NCI-H146 treated with DMSO at 0.1 percent for 48 hours (cell line): ENCODE measurements around the gene CSDE1.

Experiments
- DNase-seq: peaks from one replicate; lab custom pipeline; 2025; ENCODE audit not compliant: unreplicated experiment; lab: John Stamatoyannopoulos, UW

CSDE1 gene

DNA sequence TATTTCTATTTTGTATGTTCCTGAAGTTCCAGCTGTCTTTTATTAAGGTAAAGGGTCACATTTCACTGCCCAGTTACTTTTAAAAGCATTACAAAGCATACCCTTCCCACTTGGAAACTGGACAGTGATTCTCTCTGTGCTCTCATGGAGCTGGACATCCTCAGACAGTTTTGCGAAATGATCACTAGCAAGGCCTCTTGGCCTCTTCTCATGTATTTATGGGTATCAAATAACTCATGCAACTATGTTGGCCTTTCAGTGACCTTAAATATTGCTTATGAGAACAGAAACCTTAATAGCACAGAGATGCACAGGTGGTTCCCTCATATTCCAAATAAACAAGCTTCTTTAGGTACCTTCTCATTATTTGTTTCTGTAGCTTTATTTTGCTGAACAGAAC, 54.5 kb downstream of the CSDE1 start:
- DNase-seq: no peak

GRCh38 chr1:114702737-114703136, 55.0 kb downstream of the CSDE1 start:
- no peak for DNase-seq

GRCh38 chr1:114701931-114702330, 55.9 kb downstream of the CSDE1 start:
- no peak for DNase-seq

DNA sequence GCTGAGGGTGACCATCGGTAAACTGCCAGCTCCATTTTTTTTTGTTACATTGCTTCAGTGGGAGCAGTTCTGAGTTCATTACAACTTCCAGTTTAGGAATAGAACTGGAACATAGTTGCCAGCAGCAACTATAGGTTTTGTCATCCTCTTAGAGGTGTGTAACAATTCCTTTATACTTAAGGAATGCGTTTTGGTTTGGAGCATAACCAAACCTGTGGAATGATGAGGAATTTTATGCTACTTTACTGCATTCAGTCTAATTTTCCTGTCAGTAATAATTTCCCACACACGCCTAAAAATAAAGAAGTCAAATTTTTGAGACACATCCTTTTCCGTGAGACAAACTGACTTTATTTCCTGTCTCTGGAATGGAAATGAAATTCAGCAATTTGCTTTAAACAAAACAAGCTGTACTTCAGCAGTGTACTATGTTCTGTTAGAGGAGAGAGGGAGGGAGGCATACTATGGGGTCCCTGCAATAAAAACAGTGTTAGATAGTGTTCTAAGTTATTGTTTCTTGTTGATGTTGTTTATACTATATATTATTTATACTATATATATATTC, 57.7 kb downstream of the CSDE1 start:
- no peak for DNase-seq

GRCh38 chr1:114696810-114697209, 61.0 kb downstream of the CSDE1 start:
- no peak for DNase-seq

GRCh38 chr1:114695430-114696058, 62.2 kb downstream of the CSDE1 start, which contains the start of gene AMPD1:
Gene AMPD1, minus strand, starts transcription at chr1:114695546. Its CDS starts 75 bp downstream, at chr1:114695471.
- DNase-seq: no peak

- DNase-seq: no peak
Observed at GRCh38 chr1:114694540-114695310, 63.1 kb downstream of the CSDE1 start.

- DNase-seq: no peak
Observed at GRCh38 chr1:114692947-114693346, 64.8 kb downstream of the CSDE1 start.

DNA sequence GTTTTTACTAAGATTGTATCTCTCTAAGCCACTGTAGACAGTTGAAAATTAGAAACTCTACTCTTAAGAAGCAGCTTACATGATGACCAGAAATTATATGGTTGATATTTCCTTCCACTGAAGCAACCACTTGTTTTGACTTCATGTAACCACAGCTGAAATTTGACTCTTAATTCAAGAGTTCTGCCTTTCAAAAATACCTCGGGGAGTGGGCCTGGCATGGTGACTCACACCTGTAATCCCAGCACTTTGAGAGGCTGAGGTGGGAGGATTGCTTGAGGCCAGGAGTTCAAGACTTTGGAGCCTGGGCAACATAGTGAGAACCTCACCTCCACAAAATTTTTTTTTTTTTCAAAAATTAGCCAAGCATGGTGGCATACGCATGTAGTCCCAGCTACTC, 66.7 kb downstream of the CSDE1 start:
- DNase-seq: no peak

DNA sequence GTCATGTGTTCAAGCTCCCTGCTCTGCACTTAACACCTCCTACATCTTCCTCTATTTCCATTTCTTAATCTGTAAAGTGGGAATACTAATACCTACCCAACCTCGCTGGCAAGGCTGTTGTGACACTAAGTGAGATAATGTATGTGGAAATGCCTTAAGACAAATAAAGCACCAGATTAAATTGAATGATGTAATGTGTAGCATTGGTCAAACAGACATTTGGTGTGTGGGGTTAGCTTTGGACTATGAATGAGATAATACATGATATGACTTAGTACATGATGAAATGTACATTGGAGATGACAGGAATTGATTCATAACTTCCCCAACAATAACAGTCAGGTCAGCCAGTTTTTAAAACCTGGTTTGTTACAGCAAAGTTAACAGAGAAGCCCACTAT, 67.6 kb downstream of the CSDE1 start:
- DNase-seq: no peak

GRCh38 chr1:114688526-114688925, 69.3 kb downstream of the CSDE1 start:
- DNase-seq: no peak

DNA sequence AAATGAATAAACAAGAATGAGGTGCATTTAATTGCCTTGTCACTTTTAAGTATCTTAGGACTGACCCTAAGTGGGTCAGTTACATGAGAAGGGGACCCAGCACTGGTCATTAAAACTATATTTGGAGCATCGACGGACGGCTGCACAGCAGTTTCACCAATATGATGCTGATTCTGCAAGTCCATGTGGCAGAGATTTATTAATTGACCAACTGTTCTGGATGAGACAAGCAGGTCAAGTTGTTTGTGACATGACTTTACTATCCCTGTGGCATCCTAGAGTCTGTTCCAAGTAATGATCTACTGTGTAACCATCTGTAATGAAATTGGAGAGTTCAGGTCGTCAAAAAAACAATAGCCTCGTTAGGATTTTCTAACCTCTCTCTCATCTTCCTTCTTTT, 71.9 kb downstream of the CSDE1 start:
- no peak for DNase-seq

DNA sequence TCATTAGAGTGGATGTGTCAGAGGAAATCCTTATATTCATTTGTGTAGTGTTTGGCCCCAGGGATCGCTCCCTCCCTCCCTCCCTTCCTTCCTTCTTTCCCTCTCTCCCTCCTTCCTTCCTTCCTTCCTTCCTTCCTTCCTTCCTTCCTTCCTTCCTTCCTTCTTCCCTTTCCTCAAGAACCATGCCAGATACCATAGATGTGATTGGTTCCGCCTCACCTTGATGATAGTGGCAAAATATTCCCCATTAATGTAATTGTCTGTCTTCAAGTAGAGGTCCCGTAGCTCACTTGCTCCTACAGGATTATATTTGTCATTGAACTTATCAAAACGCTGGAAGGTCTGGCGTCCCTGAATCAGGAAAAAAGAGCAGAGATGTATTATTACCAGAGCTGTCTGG, 80.1 kb downstream of the CSDE1 start:
- no peak for DNase-seq

DNA sequence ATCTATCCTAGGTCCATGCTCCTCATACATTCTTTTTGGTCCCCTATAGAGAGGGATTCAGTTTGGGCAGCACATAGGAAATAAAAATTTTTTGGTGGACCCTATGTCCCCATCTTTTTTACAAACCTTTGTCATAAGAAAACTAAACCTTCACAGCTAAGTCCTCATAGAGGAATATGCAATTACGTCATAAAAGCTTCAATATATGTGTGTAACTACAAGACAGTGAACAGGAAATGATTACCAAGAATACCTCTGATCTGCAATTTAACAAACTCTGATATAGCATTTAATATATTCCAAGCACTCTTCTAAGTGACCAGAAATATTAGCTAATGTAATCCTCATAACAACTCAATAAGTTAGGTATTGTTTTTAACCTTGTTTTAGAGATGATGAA, 81.7 kb downstream of the CSDE1 start:
- no peak for DNase-seq

DNA sequence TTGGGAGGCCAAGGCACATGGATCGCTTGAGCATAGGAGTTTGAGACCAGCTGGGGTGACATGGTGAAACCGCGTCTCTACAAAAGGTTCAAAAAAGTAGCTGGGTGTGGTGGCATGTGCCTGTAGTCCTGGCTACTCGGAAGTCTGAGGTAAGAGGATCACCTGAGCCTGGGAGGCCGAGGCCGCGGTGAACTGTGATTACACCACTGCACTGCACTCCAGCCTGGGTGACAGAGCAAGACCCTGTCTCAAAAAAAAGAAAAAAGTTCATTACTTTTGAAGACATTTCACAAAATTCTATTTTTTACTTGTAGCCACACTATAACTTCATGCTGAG, 85.9 kb downstream of the CSDE1 start:
- no peak for DNase-seq

DNA sequence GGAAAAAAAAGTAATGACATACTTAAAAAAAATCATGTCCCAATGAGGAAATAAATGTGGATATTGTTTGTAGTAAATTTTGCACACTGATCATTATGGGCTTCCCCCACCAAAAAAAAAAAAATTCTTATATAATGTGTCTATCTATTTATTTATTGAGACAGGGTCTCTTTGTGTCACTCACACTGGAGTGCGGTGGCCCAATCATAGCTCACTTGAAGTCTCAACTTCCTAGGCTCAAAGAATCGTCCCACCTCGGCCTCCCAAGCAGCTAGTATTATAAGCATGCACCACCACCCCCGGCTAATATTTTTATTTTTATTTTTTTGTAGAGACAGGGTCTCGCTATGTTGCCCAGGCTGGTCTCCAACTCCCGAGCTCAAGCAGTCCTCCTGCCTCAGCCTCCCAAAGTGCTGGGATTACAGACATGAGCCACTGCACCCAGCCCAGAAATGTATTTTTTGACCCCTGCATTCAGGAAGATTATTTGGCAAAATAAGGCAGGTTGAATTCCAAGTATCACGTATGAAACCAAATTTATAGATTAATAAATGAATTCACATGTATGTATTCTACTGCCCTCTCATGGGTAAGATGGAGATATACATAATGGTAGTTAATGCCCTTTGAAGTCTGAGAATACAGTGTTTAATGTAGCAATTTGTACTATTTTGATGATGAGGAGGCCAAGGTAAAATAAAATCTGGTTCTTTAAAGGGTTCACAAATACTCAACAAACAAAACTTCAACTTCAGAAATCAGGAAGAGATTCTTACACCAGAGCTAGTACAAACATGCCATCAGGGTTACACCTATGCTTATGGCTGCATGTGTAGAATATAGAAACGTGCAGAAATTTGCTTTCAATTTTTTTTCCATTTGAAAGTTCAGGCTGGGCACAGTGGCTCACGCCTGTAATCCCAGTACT, 86.5 kb downstream of the CSDE1 start:
- no peak for DNase-seq

DNA sequence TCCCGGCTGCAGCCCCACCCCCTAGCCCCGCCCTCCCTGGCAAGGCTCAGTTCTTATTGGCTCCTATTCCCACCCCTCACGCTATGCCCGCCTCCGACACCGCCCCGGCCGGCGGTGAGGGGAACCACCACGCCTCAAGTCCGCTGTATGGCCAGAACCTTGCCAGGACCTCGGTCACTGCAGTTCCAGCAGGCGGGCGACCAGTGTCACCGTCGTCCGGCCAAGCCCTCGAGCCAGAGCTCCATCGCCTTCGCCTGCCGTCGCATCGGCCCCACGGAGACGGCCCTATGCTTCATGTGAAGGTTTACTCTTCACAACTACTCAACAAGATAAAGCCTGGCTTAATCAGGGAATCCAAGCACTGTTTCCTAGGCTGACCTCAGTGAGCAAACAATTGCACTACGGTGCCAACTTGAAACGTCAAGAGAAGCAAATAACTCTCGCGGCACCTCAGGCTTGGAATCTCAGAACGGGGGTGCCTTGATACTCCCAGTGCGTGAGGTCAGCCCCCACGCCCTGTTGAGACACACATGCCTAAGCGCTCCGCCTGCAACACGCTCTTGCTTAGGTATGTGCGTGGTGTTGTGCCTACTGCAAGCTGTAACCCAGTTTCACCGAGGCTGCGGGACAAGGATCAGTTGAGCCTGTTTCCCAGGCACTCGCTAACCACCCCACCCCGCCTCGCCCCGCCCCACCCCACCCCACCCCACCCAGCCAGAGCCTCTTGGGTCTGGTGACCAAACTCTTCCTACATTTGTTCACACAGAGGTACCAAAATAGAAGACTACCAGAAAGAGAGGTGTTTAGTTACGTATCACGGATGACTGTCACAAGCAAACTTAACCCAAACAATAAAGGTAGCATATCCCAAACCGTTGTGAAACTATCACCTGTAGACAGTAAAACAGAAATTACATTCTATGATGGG, 87.4 kb downstream of the CSDE1 start:
- DNase-seq: peak; percentile 40

- no peak for DNase-seq
Observed at GRCh38 chr1:114669562-114670082, 88.2 kb downstream of the CSDE1 start, which contains the start of gene DENND2C. Gene DENND2C, minus strand, starts transcription at chr1:114670049. Its CDS starts 44,065 bp downstream, at chr1:114625984.

- no peak for DNase-seq
Observed at GRCh38 chr1:114668784-114669561, 88.8 kb downstream of the CSDE1 start.
